GM11168 (cell line): ENCODE measurements around the gene CTNND2.

Experiments used
- in situ Hi-C: fragments of 300-500 bp; cut with MboI; formaldehyde crosslinking; loops from one replicate; pipeline ENCODE4 v1.12.0; 2022; ENCODE audit warnings: low sequenced_read_pairs; ENCODE audit not compliant: unreplicated experiment

Gene CTNND2

DNA sequence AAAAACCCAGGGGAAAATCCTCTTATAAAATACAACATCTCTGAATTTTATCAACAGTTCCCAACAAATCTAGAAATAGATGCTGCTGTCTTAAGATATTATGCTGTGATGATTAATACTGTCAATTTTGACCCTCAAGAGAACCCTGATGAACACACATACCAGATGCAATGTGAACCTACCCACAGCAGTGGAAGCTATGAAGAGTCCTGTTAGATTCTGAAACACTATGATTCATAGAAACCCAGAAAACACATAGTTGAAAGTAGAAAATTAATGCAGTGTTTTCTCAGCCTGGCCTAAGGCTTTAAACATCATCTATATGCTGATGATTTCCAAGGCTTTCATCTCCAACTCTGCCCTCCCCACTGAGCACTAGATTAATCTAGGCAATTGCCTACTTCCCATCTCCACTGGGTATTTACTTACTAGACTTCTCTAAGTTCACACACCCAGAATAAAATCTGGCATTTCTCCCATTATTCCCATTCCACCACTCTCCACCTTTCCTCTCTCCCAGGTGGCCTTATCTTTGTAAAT is 296.2 kb downstream of the CTNND2 start:
- in situ Hi-C loops, result no loop called here

DNA sequence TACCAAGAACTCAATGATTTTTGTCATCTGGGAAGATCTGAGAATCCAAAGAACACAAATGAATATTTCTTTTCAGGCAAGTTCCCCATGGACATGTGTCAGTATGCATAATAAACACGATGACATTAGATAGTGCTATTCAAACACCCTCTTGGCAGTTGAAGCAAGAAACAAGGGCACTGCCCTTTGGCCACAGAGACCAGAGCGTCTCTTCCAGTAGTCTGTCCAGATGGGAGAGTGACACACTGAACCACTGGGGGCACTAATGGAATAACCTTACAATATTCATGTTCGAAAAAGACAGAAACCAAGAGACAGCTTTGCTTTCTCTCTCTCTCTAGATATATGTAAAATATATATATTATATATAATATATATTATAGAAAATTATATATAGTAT is 301.9 kb downstream of the CTNND2 start:
- in situ Hi-C loops, result no loop called here

DNA sequence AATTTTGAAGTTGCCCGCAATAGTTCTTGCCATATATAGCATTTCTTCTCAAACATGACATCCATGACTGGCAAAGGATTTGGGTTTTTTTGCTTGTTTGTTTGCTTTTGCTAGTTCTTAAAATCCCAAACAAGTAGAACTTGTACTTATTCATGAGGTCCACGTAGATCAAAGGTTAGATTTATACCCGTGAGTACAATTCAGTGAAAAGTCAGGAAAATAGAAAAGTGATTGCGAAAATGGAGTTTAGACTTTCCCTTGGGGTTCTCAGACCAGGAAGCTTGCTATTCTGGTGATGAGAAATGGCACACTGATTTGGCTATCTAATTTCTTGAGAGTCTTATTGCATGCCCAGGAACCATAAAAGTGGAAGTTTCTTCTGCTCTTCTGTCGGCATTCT is 304.7 kb downstream of the CTNND2 start:
- in situ Hi-C loops, result no loop called here

DNA sequence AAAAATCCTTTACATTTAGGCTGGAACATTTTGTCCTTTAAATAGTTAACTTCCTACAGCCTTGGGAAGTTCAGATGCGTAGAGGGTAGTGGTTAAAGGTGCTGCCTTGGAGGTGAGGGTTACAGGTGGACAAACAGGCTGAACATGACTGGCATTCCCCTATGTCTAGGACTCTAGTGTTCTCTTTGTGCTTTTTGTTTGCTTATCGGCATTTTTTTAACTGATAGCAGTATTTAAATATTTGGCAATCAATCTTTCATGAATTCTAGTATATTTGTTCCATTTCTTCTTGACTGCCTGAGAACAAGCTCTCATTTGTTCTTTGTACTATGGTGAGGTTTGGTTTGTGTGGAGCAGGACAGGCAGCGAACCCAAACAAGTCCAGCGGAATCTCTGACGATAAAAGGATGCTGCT is 307.6 kb downstream of the CTNND2 start:
- in situ Hi-C loops, result no loop called here

DNA sequence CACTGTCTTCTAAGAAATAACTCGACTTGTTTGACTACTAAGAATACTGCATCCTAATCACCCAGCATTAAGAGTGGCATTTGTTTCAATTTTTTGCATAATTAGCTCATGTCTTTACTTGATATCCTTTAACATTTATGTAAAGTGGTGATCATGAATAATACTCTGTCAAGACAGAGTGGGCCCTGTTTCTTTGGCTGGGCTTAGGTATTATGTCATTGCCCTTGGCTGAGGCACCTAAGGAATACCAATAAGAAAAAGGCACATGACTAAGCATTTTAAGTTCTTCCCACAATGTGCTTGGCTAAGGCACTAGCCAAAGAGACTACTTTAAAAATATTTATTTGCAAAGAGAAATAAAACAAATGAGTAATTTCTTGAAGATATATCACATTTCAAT is 308.1 kb downstream of the CTNND2 start:
- in situ Hi-C loops, result no loop called here

DNA sequence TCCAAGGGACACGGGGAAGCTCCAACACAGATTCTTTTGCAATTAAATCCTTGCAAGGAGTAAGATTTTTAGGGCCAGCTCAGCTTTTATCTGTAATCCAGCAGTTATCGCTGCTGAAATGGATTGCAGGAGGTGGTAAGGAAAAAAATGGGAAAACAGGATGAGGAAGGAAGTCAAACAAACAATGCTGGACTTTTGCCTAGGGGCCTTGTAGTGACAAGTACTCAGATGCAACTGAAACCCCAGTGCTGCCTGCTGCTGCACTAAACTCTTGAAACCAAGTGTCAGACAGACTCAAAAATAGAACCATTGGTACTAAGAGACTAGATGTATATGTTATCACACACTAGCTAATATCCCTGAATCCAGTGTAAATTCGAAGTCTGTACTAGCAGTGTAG is 309.2 kb downstream of the CTNND2 start:
- in situ Hi-C loops, result no loop called here

DNA sequence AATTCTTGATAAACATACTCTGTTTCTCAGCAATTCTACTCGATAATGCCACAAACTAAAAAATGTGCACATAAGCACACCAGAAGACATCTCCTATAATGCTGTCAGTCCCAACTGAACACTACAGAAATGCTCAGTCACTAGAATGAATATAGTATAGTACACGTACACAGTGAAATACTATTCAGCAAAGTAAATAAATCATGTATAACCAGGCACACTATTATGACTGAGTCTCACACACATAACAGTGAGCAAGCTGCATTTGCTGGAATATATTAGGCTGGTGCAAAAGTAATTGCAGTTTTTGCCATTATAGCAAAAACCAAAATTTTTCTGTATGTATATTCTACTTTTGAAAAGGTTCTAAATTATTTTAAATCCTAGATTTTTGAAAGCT is 310.2 kb downstream of the CTNND2 start:
- in situ Hi-C loops, result no loop called here

DNA sequence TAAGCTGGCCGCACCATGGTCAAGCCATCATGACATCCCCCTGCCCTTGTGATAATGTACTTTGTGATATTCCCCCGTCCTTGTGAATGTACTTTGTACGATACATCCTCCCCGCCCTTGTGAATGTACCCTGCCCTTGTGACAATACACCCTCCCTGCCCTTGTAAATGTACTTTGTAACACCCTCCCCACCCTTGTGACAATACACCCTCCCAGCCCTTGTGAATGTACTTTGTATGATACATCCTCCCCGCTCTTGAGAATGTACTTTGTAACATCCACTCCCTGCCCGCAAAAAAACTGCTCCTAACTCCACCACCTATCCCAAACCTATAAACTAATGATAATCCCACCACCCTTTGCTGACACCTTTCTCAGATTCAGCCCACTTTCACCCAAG is 313.8 kb downstream of the CTNND2 start:
- in situ Hi-C loops, result no loop called here

DNA sequence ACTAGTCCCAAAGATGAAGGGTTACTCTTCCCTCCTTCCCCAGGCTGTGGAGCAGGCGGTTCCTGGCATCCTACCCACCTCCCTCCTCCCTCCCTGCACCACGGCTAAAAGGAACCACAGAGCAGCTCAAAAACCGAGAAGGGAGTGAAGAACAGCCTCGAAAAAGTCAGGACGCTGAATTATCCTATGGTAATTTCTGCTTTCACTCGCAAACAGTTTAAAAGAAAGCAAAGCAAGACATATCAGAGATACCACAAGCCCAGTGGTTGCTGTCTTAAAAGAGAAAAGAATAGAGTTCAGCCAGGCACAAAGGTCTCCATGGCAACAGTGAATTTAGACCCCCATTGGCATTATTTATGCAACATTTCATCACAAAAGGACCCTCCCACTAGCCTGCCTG is 315.4 kb downstream of the CTNND2 start:
- in situ Hi-C loops, result no loop called here

DNA sequence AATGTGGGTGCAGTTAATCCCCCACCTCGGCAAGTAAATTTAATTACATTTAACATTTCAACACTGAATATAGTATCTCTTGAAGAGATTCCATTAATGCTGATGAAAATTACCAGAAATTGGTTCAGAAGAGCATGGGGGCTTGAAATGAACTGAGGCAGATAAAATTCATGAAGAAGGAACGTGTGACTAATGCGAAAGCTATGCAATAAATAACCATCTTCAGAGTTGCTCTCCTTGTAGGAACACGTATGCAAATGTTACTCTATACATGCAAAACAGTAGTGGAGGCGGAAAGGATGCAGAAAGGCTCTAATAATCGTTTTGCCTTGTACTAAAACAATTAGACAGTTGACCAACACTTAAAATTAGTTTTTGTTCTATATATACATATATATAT is 320.2 kb downstream of the CTNND2 start:
- in situ Hi-C loops, result no loop called here

DNA sequence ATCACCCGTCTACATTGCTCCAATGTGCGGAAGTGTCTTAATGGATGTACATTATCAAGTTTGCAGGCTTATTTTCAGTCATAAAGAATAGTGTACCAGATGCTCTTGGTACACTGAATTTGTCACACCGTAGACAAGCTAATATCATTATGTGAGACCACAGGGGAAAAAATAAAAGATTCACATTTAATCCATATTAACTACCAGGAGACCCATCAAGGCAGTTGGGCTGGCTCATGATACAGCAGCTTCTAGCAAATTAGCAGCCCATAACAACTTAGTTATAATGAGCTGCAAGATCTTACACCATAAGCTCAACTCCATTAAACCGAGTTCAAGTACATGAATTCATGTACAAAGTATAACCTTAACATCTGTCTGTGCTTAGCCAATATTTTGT is 324.9 kb downstream of the CTNND2 start:
- in situ Hi-C loops, result no loop called here

DNA sequence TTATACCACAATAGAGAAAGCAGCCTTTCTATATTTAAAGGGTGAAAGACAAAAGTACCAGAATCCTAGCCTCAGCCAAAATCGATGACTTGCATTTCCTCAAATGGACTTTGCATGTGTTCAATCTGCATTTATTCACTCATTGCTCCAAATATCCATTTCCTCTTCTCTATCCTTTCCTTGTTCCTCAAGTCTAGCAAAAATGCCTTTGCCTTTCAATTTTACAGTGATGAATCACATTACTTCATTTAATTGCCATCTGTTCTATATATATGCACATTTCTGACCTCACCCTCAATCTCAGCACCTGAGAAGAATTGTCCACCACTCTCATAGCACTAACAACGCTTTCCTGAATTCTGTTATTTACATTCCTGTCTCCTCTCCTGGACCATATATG is 329.5 kb downstream of the CTNND2 start:
- in situ Hi-C loops, result no loop called here

DNA sequence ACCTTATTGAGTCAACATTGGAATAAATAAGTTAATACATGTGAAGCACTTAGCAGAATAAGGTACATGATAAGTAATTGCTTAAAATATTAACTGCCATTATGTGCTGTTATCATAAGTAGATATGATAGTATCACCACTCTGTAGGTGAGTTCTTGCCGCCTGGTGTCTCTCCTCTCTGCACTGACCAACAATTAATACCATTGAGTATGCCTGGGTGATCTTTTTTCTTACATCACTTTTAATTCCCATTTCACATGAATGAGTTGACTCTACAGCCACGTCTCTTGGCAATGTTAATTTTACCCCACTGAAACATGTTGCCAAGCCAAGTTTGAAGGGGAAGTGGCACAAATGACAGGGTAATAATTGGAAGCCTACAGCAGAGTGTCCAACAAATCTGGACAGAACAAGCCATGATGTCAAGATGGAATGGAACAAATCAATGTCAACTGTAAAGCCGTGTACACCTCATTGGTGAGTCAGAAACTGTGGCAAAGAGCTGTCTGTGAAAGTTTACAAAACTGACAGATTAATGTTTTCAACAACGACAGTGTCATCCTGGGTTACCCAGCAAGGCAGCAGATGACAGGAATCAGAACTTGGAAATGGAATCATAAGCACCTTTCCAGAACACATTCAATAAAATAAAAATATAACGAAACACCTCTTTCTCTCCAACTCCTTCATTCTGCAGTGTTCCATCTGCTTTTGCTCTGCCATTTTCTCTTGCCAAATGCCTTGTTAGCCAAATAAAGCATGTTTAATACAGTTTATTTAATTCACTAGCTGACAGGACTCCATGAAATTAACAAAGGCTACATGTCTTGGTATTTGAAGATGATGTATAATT is 330.9 kb downstream of the CTNND2 start:
- in situ Hi-C loops, result no loop called here

DNA sequence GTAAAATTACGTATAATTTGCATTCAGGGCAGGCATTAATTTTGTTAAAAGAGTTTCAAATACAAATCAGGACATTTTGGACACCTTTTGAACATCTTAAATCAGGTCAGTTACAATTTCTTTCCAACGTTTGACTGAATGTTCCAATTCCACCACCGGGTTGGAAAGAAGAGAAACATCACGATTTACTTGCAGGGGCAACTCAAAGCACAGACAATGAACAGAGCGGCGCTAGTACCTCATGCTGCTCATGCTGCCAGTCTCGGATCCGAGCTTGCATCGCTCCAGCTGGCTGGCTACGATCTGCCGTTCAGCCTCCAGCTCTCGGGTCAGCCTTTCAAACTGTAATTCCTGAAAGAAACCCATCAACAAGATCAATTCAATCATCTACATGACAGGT is 339.5 kb downstream of the CTNND2 start:
- in situ Hi-C loops, result no loop called here

DNA sequence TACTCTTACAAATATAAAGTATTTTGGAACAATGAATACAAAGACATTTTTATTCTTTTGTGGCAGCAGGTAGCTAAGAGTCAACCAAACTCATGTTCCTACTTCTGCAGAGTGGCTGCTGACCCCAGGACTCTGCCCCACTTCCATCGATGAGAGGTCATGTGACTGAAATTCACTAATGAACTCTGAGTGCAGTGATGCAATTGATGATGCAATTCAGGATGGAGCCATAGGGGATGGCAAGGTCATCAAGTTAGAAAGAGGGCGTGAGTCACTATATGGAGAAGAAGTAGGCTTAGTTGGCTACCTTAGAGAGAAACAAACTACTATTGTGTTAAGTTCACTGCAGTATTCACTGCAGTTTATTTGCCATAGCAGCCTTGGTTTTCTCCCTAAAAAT is 340.4 kb downstream of the CTNND2 start:
- in situ Hi-C loops, result no loop called here

DNA sequence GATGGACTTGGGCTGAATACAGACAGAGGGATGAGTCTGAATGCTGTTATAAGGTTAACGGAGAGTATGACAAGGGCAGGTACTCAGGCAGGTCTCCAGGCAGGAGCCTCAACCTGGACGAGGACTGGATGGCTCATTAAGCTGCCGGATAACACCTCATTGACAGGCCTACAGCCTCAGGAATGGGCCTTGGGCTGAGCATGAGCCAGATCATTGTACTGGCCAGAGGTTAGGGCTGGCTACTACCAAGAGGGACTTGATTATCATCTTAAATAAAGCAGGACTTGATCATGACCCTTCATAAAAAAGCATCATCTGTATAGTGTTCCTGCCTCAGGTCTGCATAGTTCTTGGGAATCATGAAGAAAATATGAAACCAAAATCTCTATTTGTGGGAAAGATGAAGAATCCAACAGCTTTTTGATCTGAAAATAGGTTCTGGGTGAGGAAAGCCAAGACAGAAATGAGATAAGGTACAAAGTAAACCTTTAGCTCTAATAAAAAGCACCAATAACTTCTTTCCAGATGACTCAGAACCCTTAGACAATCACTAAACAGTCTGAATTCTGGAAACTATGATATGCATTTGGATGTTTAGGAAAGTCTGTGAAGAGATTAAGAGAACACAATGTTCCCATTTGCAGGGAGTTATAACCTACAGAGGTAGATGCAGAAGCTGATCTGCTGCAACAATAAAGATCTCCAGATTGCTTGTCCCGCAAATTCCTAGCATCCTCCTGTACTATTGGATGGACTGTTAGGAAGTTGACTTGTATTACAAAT is 343.1 kb downstream of the CTNND2 start:
- in situ Hi-C loops, result no loop called here

DNA sequence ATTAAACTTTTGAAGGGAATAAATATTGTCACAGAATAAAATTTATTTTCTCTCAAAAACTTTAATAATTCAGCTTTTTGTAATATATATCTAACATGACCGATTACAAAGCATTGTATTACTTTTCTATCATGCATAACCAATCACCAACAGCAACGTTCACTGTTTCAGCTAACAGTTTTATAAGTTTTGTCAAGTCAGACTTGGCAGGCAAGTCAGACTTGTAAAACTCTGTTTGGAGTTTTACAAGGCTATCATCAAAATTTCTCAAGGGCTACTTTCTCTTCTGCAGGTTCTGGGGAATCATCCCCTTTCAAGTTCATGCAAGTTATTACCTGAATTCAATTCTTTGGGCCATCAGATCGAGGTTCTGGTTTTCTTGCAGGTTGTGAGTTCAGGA is 347.2 kb downstream of the CTNND2 start:
- in situ Hi-C loops, result no loop called here

DNA sequence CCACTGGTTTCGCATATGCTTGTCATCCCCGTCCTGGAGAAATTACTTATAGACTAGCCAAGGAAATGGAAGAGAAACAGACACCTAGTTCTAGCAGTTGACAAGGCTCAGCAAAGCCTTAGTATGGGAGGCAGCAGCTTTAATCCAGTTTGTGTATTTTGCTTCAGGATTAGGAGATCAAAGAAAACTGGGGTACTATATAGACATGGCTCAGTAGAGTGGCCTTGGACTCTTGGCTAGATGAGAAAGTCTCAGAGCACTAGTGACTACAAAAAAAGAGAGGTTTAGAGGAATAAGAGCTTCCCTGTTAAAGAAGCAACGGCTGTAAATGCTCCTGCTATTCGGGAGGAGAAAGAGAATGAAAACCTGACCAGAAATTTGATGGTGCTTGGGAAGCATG is 349.1 kb downstream of the CTNND2 start:
- in situ Hi-C loops, result no loop called here

DNA sequence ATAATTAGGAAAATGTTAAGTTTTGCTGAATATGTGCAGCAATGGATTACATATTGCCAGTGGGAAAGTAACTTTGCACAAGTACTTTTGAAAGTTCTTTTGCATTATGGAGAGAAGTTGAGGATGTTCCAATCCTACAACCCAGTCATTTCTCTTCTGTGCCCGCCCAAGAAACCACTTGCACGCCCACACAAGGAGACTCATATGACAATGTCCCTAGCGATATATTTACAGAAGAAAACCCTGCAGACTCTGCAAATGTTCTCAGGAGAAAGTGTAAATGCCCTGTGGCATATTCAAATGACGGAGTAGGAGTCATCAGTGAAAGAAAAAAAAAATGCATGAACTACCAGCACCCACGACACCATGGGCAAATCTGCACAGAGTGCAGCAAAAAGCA is 356.5 kb downstream of the CTNND2 start:
- in situ Hi-C loops, result no loop called here

DNA sequence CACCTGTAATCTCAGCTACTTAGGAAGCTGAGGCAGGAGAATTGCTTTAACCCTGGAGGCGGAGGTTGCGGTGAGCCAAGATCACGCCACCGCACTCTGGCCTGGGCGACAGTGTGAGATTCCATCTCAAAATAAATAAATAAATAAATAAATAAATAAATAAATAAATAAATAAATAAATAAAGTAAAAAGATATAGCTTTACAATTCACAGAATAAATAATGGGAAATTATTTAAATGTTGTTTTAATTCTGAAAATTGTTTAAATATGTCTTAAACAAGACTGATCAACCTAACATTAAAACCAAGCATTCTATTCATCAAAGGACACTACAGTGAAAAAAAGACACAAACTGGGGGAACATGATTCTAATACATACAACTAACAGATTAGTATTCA is 357.1 kb downstream of the CTNND2 start:
- in situ Hi-C loops, result no loop called here

DNA sequence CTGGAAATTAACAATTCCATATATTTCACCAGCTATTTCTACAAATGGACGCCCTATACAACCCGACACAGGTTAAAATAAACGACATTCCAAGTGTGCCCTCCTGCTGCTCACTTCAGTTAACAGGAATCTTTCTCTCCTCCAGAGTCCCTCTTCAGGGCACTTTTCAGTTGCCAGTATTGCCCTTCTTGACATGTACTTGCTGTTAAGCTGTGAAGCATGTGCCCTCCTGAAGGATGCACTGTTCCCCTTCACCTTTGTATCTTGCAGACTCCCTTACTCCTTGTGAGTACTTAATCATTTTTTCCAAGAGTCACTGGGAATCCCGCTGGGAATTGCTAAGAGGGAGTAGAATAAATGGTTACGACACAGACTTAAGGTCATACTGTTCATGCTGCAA is 364.1 kb downstream of the CTNND2 start:
- in situ Hi-C loops, result no loop called here
